Lung microvascular endothelial cell (primary cell): ENCODE measurements around the gene ITPK1. TPM values are rescaled to one million over a fixed set of nuclear protein-coding genes. Genes with fewer than 3 reads are reported as not detected.

Source experiments
- DNase-seq, 2 donors: peaks; one replicate each; pipeline versions ENCODE4 v3.0.0 to v3.0.0-alpha.2; 2010; ENCODE audit warnings: low read depth in 2 of 2
- total RNA-seq: library from RNA; depleted of rRNA; stranded (reverse); fragments of >200 nt; gene quantifications from 2 replicates; pipeline ENCODE4 v1.2.1, GENCODE V29; 2014

Gene ITPK1
- total RNA-seq, 1 donor from 2014 or later = 15.7 TPM

- no peak for DNase-seq
Measured at GRCh38 chr14:92970271-92970670, 145.5 kb downstream of the ITPK1 start.

- DNase-seq = no peak
Measured at GRCh38 chr14:92969871-92970270, 145.9 kb downstream of the ITPK1 start.

GRCh38 chr14:92969430-92969829 lies 146.3 kb downstream of the ITPK1 start:
- DNase-seq = no peak

GRCh38 chr14:92968291-92969020 lies 147.3 kb downstream of the ITPK1 start:
- no peak for DNase-seq

- DNase-seq = peak in 1 of 2 donors; percentile 34
Measured at GRCh38 chr14:92967346-92967926, 148.3 kb downstream of the ITPK1 start.

GRCh38 chr14:92965281-92965680 lies 150.4 kb downstream of the ITPK1 start:
- no peak for DNase-seq

- DNase-seq = no peak
Measured at GRCh38 chr14:92964124-92965109, 151.3 kb downstream of the ITPK1 start.

GRCh38 chr14:92963301-92964123 lies 152.2 kb downstream of the ITPK1 start:
- peak in 1 of 2 donors; percentile 82 for DNase-seq

- no peak for DNase-seq
Measured at GRCh38 chr14:92962831-92963095, 153.0 kb downstream of the ITPK1 start.

GRCh38 chr14:92962031-92962830 lies 153.5 kb downstream of the ITPK1 start:
- DNase-seq = no peak

GRCh38 chr14:92961567-92961855 lies 154.2 kb downstream of the ITPK1 start:
- DNase-seq = no peak

GRCh38 chr14:92960706-92961566 lies 154.8 kb downstream of the ITPK1 start:
- peak in 1 of 2 donors; percentile 12 for DNase-seq

- no peak for DNase-seq
Measured at GRCh38 chr14:92959761-92960680, 155.7 kb downstream of the ITPK1 start.

GRCh38 chr14:92959189-92959531 lies 156.6 kb downstream of the ITPK1 start:
- DNase-seq = no peak

GRCh38 chr14:92958373-92959188 lies 157.1 kb downstream of the ITPK1 start:
- DNase-seq = no peak

GRCh38 chr14:92956961-92957360 lies 158.8 kb downstream of the ITPK1 start:
- no peak for DNase-seq

- no peak for DNase-seq
Measured at GRCh38 chr14:92955381-92955780, 160.3 kb downstream of the ITPK1 start.

- no peak for DNase-seq
Measured at GRCh38 chr14:92954933-92955332, 160.8 kb downstream of the ITPK1 start.
